Measurements from ENCODE around the gene WWTR1. TPM values are rescaled to one million over a fixed set of nuclear protein-coding genes. Genes with fewer than 3 reads are reported as not detected.

Gene WWTR1
- total RNA-seq, 2 donors from 2014 or later = 17.3 to 18.5 TPM

GRCh38 chr3:149567381-149567780, 90.4 kb downstream of the WWTR1 start:
- H3K27me3 Mint-ChIP-seq (ENCODE audit: insufficient read depth) = no peaks in the 10 kb centered on the region
- no peak for TF ChIP-seq CTCF (conservative IDR thresholded peaks at IDR 0.05)
- H3K4me3 Mint-ChIP-seq = no peak overlapping the region
- Histone ChIP-seq H3K9me3 (ENCODE audit: control insufficient read depth, low read length) (no peaks in the 10 kb centered on the region), H3K36me3 (ENCODE audit: control insufficient read depth, insufficient read depth, low read length) (peaks cover 34% of the 10 kb centered on the region), H3K27me3 (ENCODE audit: control insufficient read depth, insufficient read depth, low read length, poor library complexity, severe bottlenecking) (no peaks in the 10 kb centered on the region), H3K4me1 (ENCODE audit: control insufficient read depth, insufficient read depth, low read length) (peaks cover 4% of the 10 kb centered on the region), H3K27ac (ENCODE audit: low read depth, low read length) (no peak overlapping the region), H3K4me3 (ENCODE audit: low read length) (no peak overlapping the region), H3K9ac (ENCODE audit: extremely low read depth, low read length, poor library complexity, severe bottlenecking) (no peak overlapping the region)
- DNase-seq = no peak
- H3K36me3 Mint-ChIP-seq (ENCODE audit: low read depth) = no peaks in the 10 kb centered on the region
- H3K27ac Mint-ChIP-seq = no peak overlapping the region
- H3K4me1 Mint-ChIP-seq = peaks cover 26% of the 10 kb centered on the region
- 87 to 100% methylated on average over 1 to 2 of the region's 2 CpGs for WGBS, 2 experiments (ENCODE audit: insufficient coverage in 1 of 2, insufficient read length in 1 of 2)
- H3K9me3 Mint-ChIP-seq = no peaks in the 10 kb centered on the region

- no peak for DNase-seq
- Histone ChIP-seq H3K9ac (ENCODE audit: extremely low read depth, low read length, poor library complexity, severe bottlenecking) (no peak overlapping the region), H3K36me3 (ENCODE audit: control insufficient read depth, insufficient read depth, low read length) (peaks cover 27% of the 10 kb centered on the region), H3K27ac (ENCODE audit: low read depth, low read length) (no peak overlapping the region), H3K4me1 (ENCODE audit: control insufficient read depth, insufficient read depth, low read length) (peaks cover 4% of the 10 kb centered on the region), H3K9me3 (ENCODE audit: control insufficient read depth, low read length) (no peaks in the 10 kb centered on the region), H3K27me3 (ENCODE audit: control insufficient read depth, insufficient read depth, low read length, poor library complexity, severe bottlenecking) (no peaks in the 10 kb centered on the region), H3K4me3 (ENCODE audit: low read length) (no peak overlapping the region)
- TF ChIP-seq CTCF (conservative IDR thresholded peaks at IDR 0.05) = no peak
- no peaks in the 10 kb centered on the region for H3K27me3 Mint-ChIP-seq (ENCODE audit: insufficient read depth)
- H3K27ac Mint-ChIP-seq = no peak overlapping the region
- peaks cover 26% of the 10 kb centered on the region for H3K4me1 Mint-ChIP-seq
- H3K9me3 Mint-ChIP-seq = no peaks in the 10 kb centered on the region
- 87 to 95% methylated on average over 2 to 6 of the region's 6 CpGs for WGBS, 2 experiments (ENCODE audit: insufficient coverage in 1 of 2, insufficient read length in 1 of 2)
- H3K4me3 Mint-ChIP-seq = no peak overlapping the region
- H3K36me3 Mint-ChIP-seq (ENCODE audit: low read depth) = no peaks in the 10 kb centered on the region
These were observed 91.4 kb downstream of the WWTR1 start for GRCh38 chr3:149566292-149566975.

- Histone ChIP-seq H3K9ac (ENCODE audit: extremely low read depth, low read length, poor library complexity, severe bottlenecking) (no peak overlapping the region), H3K36me3 (ENCODE audit: control insufficient read depth, insufficient read depth, low read length) (peaks cover 7% of the 10 kb centered on the region), H3K9me3 (ENCODE audit: control insufficient read depth, low read length) (no peaks in the 10 kb centered on the region), H3K4me1 (ENCODE audit: control insufficient read depth, insufficient read depth, low read length) (peaks cover 4% of the 10 kb centered on the region), H3K27me3 (ENCODE audit: control insufficient read depth, insufficient read depth, low read length, poor library complexity, severe bottlenecking) (no peaks in the 10 kb centered on the region), H3K4me3 (ENCODE audit: low read length) (no peak overlapping the region), H3K27ac (ENCODE audit: low read depth, low read length) (no peak overlapping the region)
- H3K4me1 Mint-ChIP-seq = peaks cover 28% of the 10 kb centered on the region
- no peak overlapping the region for H3K27ac Mint-ChIP-seq
- no peaks in the 10 kb centered on the region for H3K36me3 Mint-ChIP-seq (ENCODE audit: low read depth)
- no peak for DNase-seq
- H3K4me3 Mint-ChIP-seq = no peak overlapping the region
- H3K9me3 Mint-ChIP-seq = no peaks in the 10 kb centered on the region
- no peaks in the 10 kb centered on the region for H3K27me3 Mint-ChIP-seq (ENCODE audit: insufficient read depth)
- TF ChIP-seq CTCF (conservative IDR thresholded peaks at IDR 0.05) = no peak
- 94 to 100% methylated on average over 1 to 2 of the region's 2 CpGs for WGBS, 2 experiments (ENCODE audit: insufficient coverage in 1 of 2, insufficient read length in 1 of 2)
These were observed 93.7 kb downstream of the WWTR1 start for GRCh38 chr3:149564079-149564478.

Measured in endodermal cell (in vitro differentiated cells).